Measurements from ENCODE around the gene LIPA.
A peak's percentile ranks its signal among the peaks of the same experiment; 100 is the strongest.
"Not testable (repeated sequence)": the region's sequence is repeated elsewhere in the genome, so short reads cannot be mapped to it uniquely, and the experiment has no call there.

LIPA gene

GRCh38 chr10:89251409-89252224 is at the start of gene LIPA:
TSS of gene LIPA (minus strand) at chr10:89251775. CDS start at chr10:89247648, 4,127 bp downstream.
- Histone ChIP-seq H3K36me3 (ENCODE audit: insufficient read depth, low read length) (no peaks in the 10 kb centered on the region), H2AFZ (ENCODE audit: low read length, unreplicated experiment) (peak within 1 kb of the TSS; percentile 93), H3K27me3 (ENCODE audit: insufficient read depth, low read length) (no peaks in the 10 kb centered on the region), H3K4me1 (ENCODE audit: control insufficient read depth, insufficient read depth, low read length, unreplicated experiment) (peaks cover 10% of the 10 kb centered on the region), H3K79me2 (ENCODE audit: control insufficient read depth, insufficient read depth, low read length, unreplicated experiment) (peaks cover 23% of the 10 kb centered on the region), H3K27ac (ENCODE audit: low read depth, low read length) (no peak within 1 kb of the TSS), H3K4me3 (ENCODE audit: low read depth, low read length) (peak within 1 kb of the TSS; percentile 94)

DNA sequence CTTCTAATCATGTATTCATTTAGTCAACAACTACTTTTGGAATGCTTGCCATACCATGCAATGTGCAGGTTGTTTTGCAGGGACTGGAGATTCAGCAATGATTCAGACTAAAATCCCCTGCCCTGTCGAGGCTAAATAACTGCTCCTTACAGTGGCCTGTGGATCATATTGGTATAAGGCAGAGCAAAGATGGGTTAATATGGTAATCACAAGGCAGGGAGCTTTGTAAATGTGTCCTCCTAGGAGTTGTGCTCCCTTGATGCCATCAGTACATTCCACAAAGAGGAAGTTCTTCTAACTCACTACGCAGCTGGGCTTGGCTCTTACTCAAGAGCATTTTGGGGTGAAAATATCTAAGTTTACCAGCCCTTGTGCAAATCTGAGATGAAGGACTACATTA is 49.7 kb upstream of the LIPA start:
- Histone ChIP-seq H3K27me3 (ENCODE audit: insufficient read depth, low read length) (no peaks in the 10 kb centered on the region), H3K4me1 (ENCODE audit: control insufficient read depth, insufficient read depth, low read length, unreplicated experiment) (peaks cover 27% of the 10 kb centered on the region), H3K27ac (ENCODE audit: low read depth, low read length) (peak overlapping the region; percentile 89), H3K4me3 (ENCODE audit: low read depth, low read length) (peak overlapping the region; percentile 85), H3K36me3 (ENCODE audit: insufficient read depth, low read length) (peaks cover 8% of the 10 kb centered on the region), H3K79me2 (ENCODE audit: control insufficient read depth, insufficient read depth, low read length, unreplicated experiment) (peaks cover 29% of the 10 kb centered on the region), H2AFZ (ENCODE audit: low read length, unreplicated experiment) (peak overlapping the region; percentile 87)

DNA sequence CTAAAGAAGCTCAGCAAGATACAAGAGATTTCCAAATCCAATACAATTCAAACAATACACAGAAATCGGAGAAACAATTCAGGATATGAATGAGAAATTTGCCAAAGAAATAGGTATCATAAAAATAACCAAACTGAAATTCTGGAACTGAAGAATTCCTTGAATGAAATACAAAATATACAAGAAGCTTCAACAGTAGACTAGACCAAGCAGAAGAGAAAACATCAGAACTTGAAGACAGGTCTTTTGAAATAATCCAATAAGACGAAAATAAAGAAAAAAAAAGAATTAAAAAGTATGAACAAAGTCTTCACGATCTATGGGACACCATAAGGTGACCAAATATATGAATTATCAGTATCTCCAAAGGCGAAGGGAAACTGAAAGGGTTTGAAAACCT is 47.5 kb upstream of the LIPA start:
- no peak overlapping the region for H3K4me3 ChIP-seq (ENCODE audit: low read depth, low read length)
- peaks cover 37% of the 10 kb centered on the region for H3K4me1 ChIP-seq (ENCODE audit: control insufficient read depth, insufficient read depth, low read length, unreplicated experiment)
- no peaks in the 10 kb centered on the region for H3K36me3 ChIP-seq (ENCODE audit: insufficient read depth, low read length)
- H3K27ac ChIP-seq (ENCODE audit: low read depth, low read length), result no peak overlapping the region
- peaks cover 21% of the 10 kb centered on the region for H3K79me2 ChIP-seq (ENCODE audit: control insufficient read depth, insufficient read depth, low read length, unreplicated experiment)
- H3K27me3 ChIP-seq (ENCODE audit: insufficient read depth, low read length), result no peaks in the 10 kb centered on the region
- no peak overlapping the region for H2AFZ ChIP-seq (ENCODE audit: low read length, unreplicated experiment)

DNA sequence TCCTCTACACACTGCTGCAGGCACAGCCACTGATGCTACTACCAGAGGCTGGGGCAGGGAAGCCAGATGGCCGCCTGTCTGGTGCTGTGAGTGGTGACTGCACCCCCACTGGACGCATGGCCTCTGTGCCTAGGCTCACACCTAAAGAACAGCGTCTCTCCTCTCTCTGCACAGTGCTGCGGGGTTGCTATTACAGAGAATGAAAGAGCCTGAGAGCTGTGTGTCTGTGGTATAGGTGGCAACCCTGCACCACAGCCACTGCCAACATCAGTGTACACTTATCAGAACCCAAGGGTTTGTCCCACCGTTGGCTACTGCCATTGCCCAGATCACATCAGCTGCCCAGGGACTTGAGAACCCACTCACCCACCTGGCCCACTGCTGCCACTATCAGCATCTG is 46.2 kb upstream of the LIPA start:
- Histone ChIP-seq H3K4me3 (ENCODE audit: low read depth, low read length) (no peak overlapping the region), H3K27ac (ENCODE audit: low read depth, low read length) (no peak overlapping the region), H2AFZ (ENCODE audit: low read length, unreplicated experiment) (no peak overlapping the region), H3K27me3 (ENCODE audit: insufficient read depth, low read length) (no peaks in the 10 kb centered on the region), H3K4me1 (ENCODE audit: control insufficient read depth, insufficient read depth, low read length, unreplicated experiment) (peaks cover 35% of the 10 kb centered on the region), H3K36me3 (ENCODE audit: insufficient read depth, low read length) (no peaks in the 10 kb centered on the region), H3K79me2 (ENCODE audit: control insufficient read depth, insufficient read depth, low read length, unreplicated experiment) (peaks cover 8% of the 10 kb centered on the region)

DNA sequence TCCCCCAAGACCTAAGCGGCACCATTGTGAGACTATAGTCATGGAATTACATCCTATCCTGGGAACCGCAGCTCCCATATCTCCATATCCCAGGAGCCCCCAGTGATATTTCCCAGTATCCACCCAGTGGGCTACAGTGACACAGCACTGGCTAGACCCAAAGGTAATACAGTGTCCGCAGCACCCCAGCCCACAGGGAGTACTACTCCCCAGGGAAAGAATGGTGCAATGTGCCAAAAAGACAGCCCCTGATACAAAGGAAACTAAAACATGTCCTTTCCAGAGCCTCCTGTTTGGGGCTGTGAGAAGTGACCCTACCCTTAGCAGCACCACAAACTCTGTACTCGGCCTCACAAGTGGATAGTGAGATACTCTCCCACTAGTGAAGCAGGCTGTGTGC is 45.8 kb upstream of the LIPA start:
- H2AFZ ChIP-seq (ENCODE audit: low read length, unreplicated experiment), result no peak overlapping the region
- H3K79me2 ChIP-seq (ENCODE audit: control insufficient read depth, insufficient read depth, low read length, unreplicated experiment), result peaks cover 4% of the 10 kb centered on the region
- no peaks in the 10 kb centered on the region for H3K27me3 ChIP-seq (ENCODE audit: insufficient read depth, low read length)
- no peaks in the 10 kb centered on the region for H3K36me3 ChIP-seq (ENCODE audit: insufficient read depth, low read length)
- H3K4me3 ChIP-seq (ENCODE audit: low read depth, low read length), result no peak overlapping the region
- H3K27ac ChIP-seq (ENCODE audit: low read depth, low read length), result no peak overlapping the region
- peaks cover 35% of the 10 kb centered on the region for H3K4me1 ChIP-seq (ENCODE audit: control insufficient read depth, insufficient read depth, low read length, unreplicated experiment)

DNA sequence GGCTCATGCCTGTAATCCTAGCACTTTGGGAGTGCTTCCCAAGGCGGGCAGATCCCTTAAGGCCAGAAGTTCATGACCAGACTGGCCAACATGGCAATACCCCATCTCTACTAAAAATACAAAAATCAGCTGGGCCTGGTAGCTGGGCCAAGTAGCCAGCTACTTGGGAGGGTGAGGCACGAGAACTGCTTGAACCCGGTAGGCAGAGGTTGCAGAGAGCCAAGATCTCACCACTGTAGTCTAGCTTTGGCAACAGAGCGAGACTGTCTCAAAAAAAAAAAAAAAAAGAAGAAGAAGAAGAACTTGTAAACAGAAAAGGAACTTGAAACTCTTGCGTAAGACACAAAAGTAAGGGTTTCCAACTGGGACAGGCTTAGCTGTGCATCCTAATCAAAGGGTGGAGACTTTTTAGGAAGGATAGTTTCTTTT is 44.7 kb upstream of the LIPA start:
- Histone ChIP-seq H2AFZ (ENCODE audit: low read length, unreplicated experiment) (no peak overlapping the region), H3K27ac (ENCODE audit: low read depth, low read length) (peak overlapping the region; percentile 76), H3K79me2 (ENCODE audit: control insufficient read depth, insufficient read depth, low read length, unreplicated experiment) (no peaks in the 10 kb centered on the region), H3K27me3 (ENCODE audit: insufficient read depth, low read length) (no peaks in the 10 kb centered on the region), H3K36me3 (ENCODE audit: insufficient read depth, low read length) (no peaks in the 10 kb centered on the region; the same call in 1 of the 2 replicates), H3K4me3 (ENCODE audit: low read depth, low read length) (0 out of 2 replicates have a peak overlapping the region, but pooled peaks have one; percentile 13), H3K4me1 (ENCODE audit: control insufficient read depth, insufficient read depth, low read length, unreplicated experiment) (peaks cover 32% of the 10 kb centered on the region)

DNA sequence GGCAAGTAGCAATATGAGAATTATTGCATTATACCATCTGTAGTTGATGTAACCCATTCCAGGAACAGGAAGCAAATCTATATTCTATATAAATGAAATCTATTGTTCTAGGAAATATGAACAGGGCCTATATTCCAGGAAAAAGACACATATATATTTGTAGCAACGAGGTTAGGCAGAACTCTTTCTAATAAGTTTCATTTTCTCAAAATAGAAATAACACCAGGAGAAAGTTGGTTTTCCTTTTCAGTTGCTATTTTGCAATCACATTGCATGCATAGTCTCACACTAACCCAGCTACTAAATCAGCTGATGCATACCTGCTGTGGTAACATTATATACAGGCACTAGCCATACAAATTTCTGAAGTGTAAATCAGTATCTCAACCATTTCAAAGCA is 44.0 kb upstream of the LIPA start:
- peaks cover 27% of the 10 kb centered on the region for H3K4me1 ChIP-seq (ENCODE audit: control insufficient read depth, insufficient read depth, low read length, unreplicated experiment)
- H3K79me2 ChIP-seq (ENCODE audit: control insufficient read depth, insufficient read depth, low read length, unreplicated experiment), result no peaks in the 10 kb centered on the region
- no peaks in the 10 kb centered on the region for H3K27me3 ChIP-seq (ENCODE audit: insufficient read depth, low read length)
- peak overlapping the region; percentile 13; the same call in 1 of the 2 replicates for H3K4me3 ChIP-seq (ENCODE audit: low read depth, low read length)
- H3K27ac ChIP-seq (ENCODE audit: low read depth, low read length), result peak overlapping the region; percentile 76
- H3K36me3 ChIP-seq (ENCODE audit: insufficient read depth, low read length), result no peaks in the 10 kb centered on the region; the same call in 1 of the 2 replicates
- peak overlapping the region; percentile 59 for H2AFZ ChIP-seq (ENCODE audit: low read length, unreplicated experiment)

DNA sequence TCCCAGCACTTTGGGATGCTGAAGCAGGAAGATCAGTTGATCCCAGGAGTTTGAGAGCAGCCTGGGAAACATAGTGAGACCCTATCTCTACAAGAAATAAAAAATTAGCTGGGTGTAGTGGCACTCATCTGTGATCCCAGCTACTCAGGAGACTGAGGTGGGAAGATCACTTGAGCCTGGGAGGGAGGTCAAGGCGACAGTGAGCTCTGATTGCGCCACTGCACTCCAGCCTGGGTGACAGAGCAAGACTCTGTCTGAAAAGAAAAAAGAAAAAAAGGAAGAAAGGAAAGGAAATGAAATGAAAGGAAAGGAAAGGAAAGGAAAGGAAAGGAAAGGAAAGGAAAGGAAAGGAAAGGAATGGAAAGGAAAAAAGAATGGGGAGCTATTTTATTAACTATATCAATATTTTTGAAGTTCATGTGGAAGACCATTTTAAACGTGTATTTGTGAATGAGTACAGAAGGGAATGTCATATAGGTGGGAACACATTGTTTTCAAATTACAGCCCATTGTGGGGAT is 43.2 kb upstream of the LIPA start:
- Histone ChIP-seq H3K27ac (ENCODE audit: low read depth, low read length) (peak overlapping the region; percentile 76), H3K79me2 (ENCODE audit: control insufficient read depth, insufficient read depth, low read length, unreplicated experiment) (no peaks in the 10 kb centered on the region), H3K4me1 (ENCODE audit: control insufficient read depth, insufficient read depth, low read length, unreplicated experiment) (peaks cover 27% of the 10 kb centered on the region), H2AFZ (ENCODE audit: low read length, unreplicated experiment) (no peak overlapping the region), H3K4me3 (ENCODE audit: low read depth, low read length) (no peak overlapping the region), H3K36me3 (ENCODE audit: insufficient read depth, low read length) (no peaks in the 10 kb centered on the region; the same call in 1 of the 2 replicates), H3K27me3 (ENCODE audit: insufficient read depth, low read length) (no peaks in the 10 kb centered on the region)

- not testable (repeated sequence) for H3K27ac ChIP-seq (ENCODE audit: low read depth, low read length)
These were observed 33.7 kb upstream of the LIPA start for GRCh38 chr10:89285303-89285702.

GRCh38 chr10:89284711-89285110 is 33.1 kb upstream of the LIPA start:
- H3K36me3 ChIP-seq (ENCODE audit: insufficient read depth, low read length); H2AFZ ChIP-seq (ENCODE audit: low read length, unreplicated experiment); H3K4me3 ChIP-seq (ENCODE audit: low read depth, low read length); H3K79me2 ChIP-seq (ENCODE audit: control insufficient read depth, insufficient read depth, low read length, unreplicated experiment); H3K27me3 ChIP-seq (ENCODE audit: insufficient read depth, low read length): not testable (repeated sequence)
- Histone ChIP-seq H3K4me1 (ENCODE audit: control insufficient read depth, insufficient read depth, low read length, unreplicated experiment) (peaks cover 47% of the 10 kb centered on the region), H3K27ac (ENCODE audit: low read depth, low read length) (peak overlapping the region; percentile 62)

More at GRCh38 chr10:89285303-89285702, 33.7 kb upstream of the LIPA start:
- H2AFZ ChIP-seq (ENCODE audit: low read length, unreplicated experiment); H3K27me3 ChIP-seq (ENCODE audit: insufficient read depth, low read length); H3K36me3 ChIP-seq (ENCODE audit: insufficient read depth, low read length); H3K4me3 ChIP-seq (ENCODE audit: low read depth, low read length); H3K79me2 ChIP-seq (ENCODE audit: control insufficient read depth, insufficient read depth, low read length, unreplicated experiment): not testable (repeated sequence)
- H3K4me1 ChIP-seq (ENCODE audit: control insufficient read depth, insufficient read depth, low read length, unreplicated experiment), result peaks cover 42% of the 10 kb centered on the region
